ENCODE results near the gene NUDT8.
"Not testable (repeated sequence)": the region's sequence is repeated elsewhere in the genome, so short reads cannot be mapped to it uniquely, and the experiment has no call there.

Gene NUDT8

GRCh38 chr11:67610302-67610868, 19.4 kb downstream of the NUDT8 start:
- no peak for DNase-seq

- DNase-seq: no peak
Observed at GRCh38 chr11:67609316-67609715, 20.4 kb downstream of the NUDT8 start.

GRCh38 chr11:67608486-67608885, 21.3 kb downstream of the NUDT8 start:
- no peak for DNase-seq

GRCh38 chr11:67607507-67607906, 22.2 kb downstream of the NUDT8 start:
- no peak for DNase-seq

- peak; percentile 83 for DNase-seq
Observed at GRCh38 chr11:67606492-67607295, 23.0 kb downstream of the NUDT8 start, which contains the start of gene NDUFV1. NDUFV1 (plus strand) TSS chr11:67606936; CDS start chr11:67607005, 69 bp downstream.

- no peak for DNase-seq
Observed at GRCh38 chr11:67606093-67606491, 23.6 kb downstream of the NUDT8 start.

GRCh38 chr11:67605231-67606011, 24.3 kb downstream of the NUDT8 start:
- no peak for DNase-seq

- no peak for DNase-seq
Observed at GRCh38 chr11:67604815-67605214, 24.9 kb downstream of the NUDT8 start.

- not testable (repeated sequence) for DNase-seq
Observed at GRCh38 chr11:67604119-67604518, 25.6 kb downstream of the NUDT8 start.

- no peak for DNase-seq
Observed at GRCh38 chr11:67601098-67601497, 28.6 kb downstream of the NUDT8 start.

- no peak for DNase-seq
Observed at GRCh38 chr11:67600324-67601029, 29.3 kb downstream of the NUDT8 start.

- DNase-seq: no peak
Observed at GRCh38 chr11:67599149-67599548, 30.6 kb downstream of the NUDT8 start.

- not testable (repeated sequence) for DNase-seq
Observed at GRCh38 chr11:67597963-67598362, 31.8 kb downstream of the NUDT8 start.

- DNase-seq: not testable (repeated sequence)
Observed at GRCh38 chr11:67597458-67597857, 32.3 kb downstream of the NUDT8 start.

GRCh38 chr11:67596753-67597300, 32.9 kb downstream of the NUDT8 start:
- DNase-seq: no peak

- no peak for DNase-seq
Observed at GRCh38 chr11:67594480-67594879, 35.3 kb downstream of the NUDT8 start.

GRCh38 chr11:67593565-67593905, 36.2 kb downstream of the NUDT8 start:
- DNase-seq: no peak

- no peak for DNase-seq
Observed at GRCh38 chr11:67592880-67593564, 36.7 kb downstream of the NUDT8 start.

GRCh38 chr11:67588899-67589415, 40.8 kb downstream of the NUDT8 start:
- DNase-seq: not testable (repeated sequence)

- DNase-seq: no peak
Observed at GRCh38 chr11:67588136-67588503, 41.6 kb downstream of the NUDT8 start.

GRCh38 chr11:67586568-67587250, 43.0 kb downstream of the NUDT8 start:
- DNase-seq: no peak

All from NCI-H446 treated with DMSO at 0.1 percent for 48 hours (cell line).